Heart left ventricle (tissue), 16 donors: ENCODE results near the gene SPOCK2. TPM values are rescaled to one million over a fixed set of nuclear protein-coding genes. Genes with fewer than 3 reads are reported as not detected.
A peak's percentile ranks its signal among the peaks of the same experiment; 100 is the strongest.

Experiments used
- ATAC-seq, 4 donors: fragments of 200-7000 bp; cut with Tn5 transposase; one replicate each; pipeline ENCODE4 v1.9.1; 2020 to 2022; ENCODE audit warnings: moderate library complexity in 4 of 4, mild to moderate bottlenecking in 3 of 4, moderate number of reproducible peaks in 1 of 4
- DNase-seq, 5 donors: peaks; one replicate each; pipeline ENCODE4 v3.0.0-alpha.2; 2020
- H3K27ac ChIP-seq, 12 donors: fragments of 200-600 bp; sonication (generic) in 4 of 12; one replicate each; pipeline versions ENCODE4 v1.5.0 to v1.8.0; 2016 to 2022; ENCODE audit warnings: mild to moderate bottlenecking in 2 of 12
- H3K27me3 ChIP-seq, 9 donors: fragments of 200-600 bp; sonication (generic) in 2 of 9; one replicate each; pipeline versions ENCODE4 v1.5.1 to v1.8.0; 2016 to 2022; ENCODE audit warnings: mild to moderate bottlenecking in 3 of 9
- H3K36me3 ChIP-seq, 9 donors: fragments of 200-600 bp; sonication (generic) in 2 of 9; one replicate each; pipeline versions ENCODE4 v1.5.0 to v1.8.0; 2018 to 2022; ENCODE audit warnings: mild to moderate bottlenecking in 2 of 9
- H3K4me1 ChIP-seq, 12 donors: fragments of 200-600 bp; sonication (generic) in 4 of 12; one replicate each; pipeline versions ENCODE4 v1.5.0 to v1.8.0; 2016 to 2022; ENCODE audit warnings: mild to moderate bottlenecking in 3 of 12
- H3K4me3 ChIP-seq, 12 donors: fragments of 200-600 bp; sonication (generic) in 4 of 12; one replicate each; pipeline versions ENCODE4 v1.5.0 to v1.8.0; 2017 to 2022; ENCODE audit warnings: mild to moderate bottlenecking in 9 of 12, moderate library complexity in 4 of 12
- H3K9me3 ChIP-seq, 12 donors: fragments of 200-600 bp; sonication (generic) in 4 of 12; one replicate each; pipeline versions ENCODE4 v1.5.0 to v1.8.0; 2016 to 2022; ENCODE audit warnings: mild to moderate bottlenecking in 1 of 12
- POLR2A ChIP-seq, 2 donors: fragments of 450-650 bp; IDR thresholded peaks; one replicate each; pipeline ENCODE4 v1.6.1; 2017; ENCODE audit warnings: antibody characterized with exemption in 2 of 2, mild to moderate bottlenecking in 2 of 2, moderate library complexity in 2 of 2
- WGBS, 4 donors: extraction: QIAGEN DNeasy Blood & Tissue Kit in 2 of 4; methylation state at CpG; one replicate each; pipeline versions ENCODE4 v1.1.5 to v1.1.7; 2013 to 2018; 5-methylcytosine and 5-hydroxymethylcytosine counted together
- intact Hi-C, 10 donors: fragments of 100-400 bp; cut with DNase I; formaldehyde crosslinking; loops; one replicate each; pipeline versions ENCODE4 v1.11.1 to v1.14.2; 2022
- polyA plus RNA-seq, 2 donors: library from polyadenylated mRNA; stranded (reverse); fragments of 200-250 nt; gene quantifications; one replicate each; pipeline ENCODE4 v1.2.3, GENCODE V29; 2013
- total RNA-seq, 9 donors: library from RNA; depleted of rRNA in 2 of 9; stranded (reverse); fragments of >200 nt in 2 of 9; fragmentation: NEBNext Ultra II Directional in 3 of 9; extraction: Animal tissue kit (Norgen Biotek cat#: 25700) in 3 of 9; gene quantifications; one replicate each; pipeline versions ENCODE4 v1.1.0 to v1.2.4, GENCODE V29; 2016 to 2023
- TF ChIP-seq, protein P1 (sequence below), 12 donors: fragments of 200-600 bp; sonication (generic) in 4 of 12; IDR thresholded peaks; one replicate each; pipeline versions ENCODE4 v1.5.0 to v1.8.0; 2018 to 2022; ENCODE audit warnings: antibody characterized with exemption in 12 of 12, mild to moderate bottlenecking in 5 of 12
- donor health status: ischemic (EF 13 %, LVEDD 7.1; RV severe dilation, severe dysfunction).
- donor health status: healthy with polysubstance abuse.
- donor health status: DM: no; HTN: yes; CAD: no.
- donor health status: DM: no; HTN: no; CAD: no.
- donor health status: ischemic (EF 25% LVEDD 6.9; RV normal size, moderate dysfunction).
- donor health status: ischemic (EF 25% LVEDD 5.7; RV mildly dilated, moderate dysfunction).
- donor health status: healthy.
- donor health status: DM: yes; HTN: yes; CAD: no.
- donor health status: ischemic (EF 35%, LVEDD 5.7; RV mildly dilated, moderate dysfunction).
- donor health status: nonischemic (EF 11% LVEDD 7.7; RV severe dilation, severe dysfunction).
- donor health status: DM: yes; HTN: yes; CAD: no.
- donor health status: PGD.
- donor health status: ischemic (EF 29% LVEDD 5.4; RV normal size, mild dysfunction).
- donor health status: nonischemic (EF 23%, LVEDD 6.1; RV moderate dilation, normal function).

The SPOCK2 gene
- total and polyA plus RNA-seq, 11 donors: 4.4 to 16.6 (median 8.0) TPM

DNA sequence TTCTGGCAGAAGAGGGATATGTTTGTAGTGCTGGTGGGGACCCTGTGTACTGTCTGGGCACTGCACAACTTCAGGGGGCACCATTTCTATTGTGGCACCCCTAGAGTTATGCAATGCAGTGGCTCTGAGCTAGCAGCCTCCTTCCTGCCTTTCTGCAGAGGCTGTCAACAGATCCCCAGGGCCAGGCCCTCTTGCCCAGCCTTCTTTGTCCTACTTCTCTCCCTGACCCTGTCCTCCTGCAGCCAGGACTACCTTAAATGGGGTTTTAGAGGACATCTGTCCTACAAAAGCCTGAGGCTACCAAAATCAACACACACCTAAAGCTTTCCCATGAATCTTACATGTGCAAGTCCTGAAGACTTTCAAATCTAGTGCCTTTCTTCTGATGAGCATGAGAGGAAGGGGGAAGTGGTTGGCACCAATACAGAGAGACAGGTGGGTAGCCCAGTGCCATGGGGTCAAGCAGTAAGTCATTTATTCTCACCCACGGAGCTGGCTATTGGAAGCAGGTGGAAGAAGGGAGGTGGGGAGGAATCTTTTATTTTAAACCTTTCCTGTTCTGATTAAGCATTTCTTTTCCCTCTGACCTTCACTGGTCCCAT lies 2.4 kb downstream of the SPOCK2 start:
- TF ChIP-seq, protein P1, sequence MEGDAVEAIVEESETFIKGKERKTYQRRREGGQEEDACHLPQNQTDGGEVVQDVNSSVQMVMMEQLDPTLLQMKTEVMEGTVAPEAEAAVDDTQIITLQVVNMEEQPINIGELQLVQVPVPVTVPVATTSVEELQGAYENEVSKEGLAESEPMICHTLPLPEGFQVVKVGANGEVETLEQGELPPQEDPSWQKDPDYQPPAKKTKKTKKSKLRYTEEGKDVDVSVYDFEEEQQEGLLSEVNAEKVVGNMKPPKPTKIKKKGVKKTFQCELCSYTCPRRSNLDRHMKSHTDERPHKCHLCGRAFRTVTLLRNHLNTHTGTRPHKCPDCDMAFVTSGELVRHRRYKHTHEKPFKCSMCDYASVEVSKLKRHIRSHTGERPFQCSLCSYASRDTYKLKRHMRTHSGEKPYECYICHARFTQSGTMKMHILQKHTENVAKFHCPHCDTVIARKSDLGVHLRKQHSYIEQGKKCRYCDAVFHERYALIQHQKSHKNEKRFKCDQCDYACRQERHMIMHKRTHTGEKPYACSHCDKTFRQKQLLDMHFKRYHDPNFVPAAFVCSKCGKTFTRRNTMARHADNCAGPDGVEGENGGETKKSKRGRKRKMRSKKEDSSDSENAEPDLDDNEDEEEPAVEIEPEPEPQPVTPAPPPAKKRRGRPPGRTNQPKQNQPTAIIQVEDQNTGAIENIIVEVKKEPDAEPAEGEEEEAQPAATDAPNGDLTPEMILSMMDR (IDR thresholded peaks at IDR 0.05): no peak
- TF ChIP-seq POLR2A (IDR thresholded peaks at IDR 0.05): no peak

DNA sequence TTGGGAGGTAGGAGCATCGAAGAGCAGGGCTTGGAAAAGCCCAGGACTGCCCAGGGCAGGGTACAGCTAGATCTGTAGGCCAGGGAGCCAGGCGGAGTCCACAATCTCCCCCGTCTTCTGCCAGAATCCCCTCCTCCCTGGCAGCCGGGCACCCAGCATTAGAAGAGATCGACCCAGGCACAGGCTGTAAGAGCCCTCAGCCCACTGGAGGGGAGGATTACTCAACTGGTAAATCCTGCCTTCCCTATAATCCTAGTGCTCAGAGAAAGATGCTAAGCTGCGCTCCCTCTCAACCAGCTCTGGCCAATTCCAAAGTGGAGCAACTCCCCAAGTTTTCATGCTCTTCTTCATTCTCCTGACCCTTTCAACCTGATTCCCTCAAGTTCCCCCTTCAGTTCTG lies 3.2 kb downstream of the SPOCK2 start:
- intact Hi-C loops: no loop called here
- Histone ChIP-seq H3K36me3 (no peaks in the 10 kb centered on the region), H3K4me3 (no peak overlapping the region), H3K27me3 (peaks cover 0 to 30% (median 13%) of the 10 kb centered on the region in 9 donors), H3K27ac (no peak overlapping the region), H3K9me3 (no peaks in the 10 kb centered on the region), H3K4me1 (peaks cover 0 to 36% (median 20%) of the 10 kb centered on the region in 12 donors)
- no peak for DNase-seq
- no peak for TF ChIP-seq POLR2A (IDR thresholded peaks at IDR 0.05)
- TF ChIP-seq, protein P1 (IDR thresholded peaks at IDR 0.05): no peak
- ATAC-seq: no peak
- 95 to 99% (median 97%) methylated on average over 6 of the region's 6 CpGs for WGBS, 4 donors

More for the DNA sequence above, 2.4 kb downstream of the SPOCK2 start:
- Histone ChIP-seq H3K9me3 (no peaks in the 10 kb centered on the region), H3K4me1 (peaks cover 0 to 36% (median 20%) of the 10 kb centered on the region in 12 donors), H3K27ac (peak overlapping the region in 10 of 12 donors; percentile 53 to 86 (median 76)), H3K27me3 (peaks cover 0 to 35% (median 13%) of the 10 kb centered on the region in 9 donors), H3K4me3 (peak overlapping the region in 3 of 12 donors; percentile 58 to 68 (median 59)), H3K36me3 (no peaks in the 10 kb centered on the region)
- ATAC-seq: no peak
- intact Hi-C loops: no loop called here
- WGBS, 4 donors: 65 to 71% (median 69%) methylated on average over 1 of the region's 1 CpG
- DNase-seq: no peak

DNA sequence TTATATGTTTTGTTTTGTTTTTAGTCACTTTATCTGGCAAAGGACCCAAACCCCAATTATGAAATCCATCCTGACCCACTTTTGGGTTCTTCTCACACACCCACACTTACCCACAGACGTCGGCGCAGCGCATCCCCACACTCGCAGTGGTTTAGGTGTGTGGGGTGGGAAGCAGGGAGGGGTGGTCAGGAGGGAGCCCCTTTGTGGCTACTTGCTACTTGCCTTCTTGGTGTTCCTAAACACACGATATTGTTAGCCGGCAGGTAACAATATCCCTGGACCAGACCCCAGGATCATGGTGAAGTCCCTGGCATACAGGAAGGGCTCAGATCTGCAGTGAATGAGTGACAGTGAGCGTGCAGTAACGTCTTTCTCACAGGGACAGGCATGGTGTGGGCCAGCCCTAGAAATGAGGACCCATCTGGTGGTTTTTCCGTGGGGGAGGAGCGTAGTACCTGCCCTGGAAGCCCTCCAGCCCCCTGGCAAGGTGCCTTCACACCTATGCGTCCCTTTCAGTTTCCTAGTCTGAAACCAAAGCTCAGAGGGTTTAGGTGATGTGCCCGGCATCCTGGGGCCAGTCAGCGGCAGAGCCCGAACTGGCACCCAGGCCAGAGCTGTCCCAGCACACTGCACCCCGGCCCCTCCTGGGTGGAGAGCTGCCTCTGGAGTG lies 4.4 kb downstream of the SPOCK2 start:
- no peak overlapping the region for H3K27ac ChIP-seq
- H3K27me3 ChIP-seq: peaks cover 0 to 22% (median 11%) of the 10 kb centered on the region in 9 donors
- intact Hi-C loops: no loop called here
- H3K4me3 ChIP-seq: peak overlapping the region in 1 of 12 donors; percentile 17
- H3K9me3 ChIP-seq: no peaks in the 10 kb centered on the region
- 93 to 96% (median 95%) methylated on average over 16 of the region's 16 CpGs for WGBS, 4 donors
- ATAC-seq (no peak), DNase-seq (no peak)
- no peaks in the 10 kb centered on the region for H3K36me3 ChIP-seq
- peaks cover 0 to 38% (median 16%) of the 10 kb centered on the region in 12 donors for H3K4me1 ChIP-seq
- TF ChIP-seq, protein P1 (IDR thresholded peaks at IDR 0.05): no peak
- no peak for TF ChIP-seq POLR2A (IDR thresholded peaks at IDR 0.05)
